SU-DHL-6 (cell line): ENCODE results near the gene LRRC49.

Experiments used
- H2AFZ ChIP-seq: fragments of 200-600 bp; sonication (generic); 2 replicates; pipeline ENCODE4 v1.6.1; 2014; ENCODE audit warnings: low read depth, mild to moderate bottlenecking, moderate library complexity, mixed read lengths, antibody characterized with exemption, low read length; ENCODE audit not compliant: severe bottlenecking
- H3F3A ChIP-seq: fragments of 200-600 bp; shearing (Covaris generic); 2 replicates; pipeline ENCODE4 v1.6.0; 2016; ENCODE audit warnings: antibody characterized with exemption, mild to moderate bottlenecking; ENCODE audit not compliant: insufficient read depth
- H3K27ac ChIP-seq: fragments of 200-600 bp; sonication (generic); 2 replicates; pipeline ENCODE4 v1.5.1; 2016; ENCODE audit warnings: low read depth, mild to moderate bottlenecking, low read length, moderate library complexity, mixed read lengths
- H3K27me3 ChIP-seq: fragments of 200-600 bp; sonication (generic), shearing (Covaris generic); 2 replicates; pipeline ENCODE4 v1.6.0; 2014; ENCODE audit warnings: mild to moderate bottlenecking, low read length
- H3K36me3 ChIP-seq: fragments of 200-600 bp; sonication (generic); 2 replicates; pipeline ENCODE4 v1.6.1; 2014; ENCODE audit warnings: mild to moderate bottlenecking, low read length, mixed read lengths
- H3K4me2 ChIP-seq: fragments of 300-600, 200-600 bp; shearing (Covaris generic), sonication (generic); 2 replicates; pipeline ENCODE4 v1.6.0; 2014; ENCODE audit warnings: low read length, low read depth, mild to moderate bottlenecking; ENCODE audit not compliant: poor library complexity, severe bottlenecking
- H3K4me3 ChIP-seq: fragments of 200-600 bp; sonication (generic); 2 replicates; pipeline ENCODE4 v1.5.1; 2014; ENCODE audit warnings: antibody characterized with exemption, low read length, mild to moderate bottlenecking, mixed read lengths; ENCODE audit not compliant: insufficient read depth, poor library complexity, severe bottlenecking
- H3K79me2 ChIP-seq: fragments of 200-600 bp; sonication (generic); 2 replicates; pipeline ENCODE4 v1.6.1; 2014; ENCODE audit warnings: mild to moderate bottlenecking, low read length, moderate library complexity; ENCODE audit not compliant: insufficient read depth
- H3K9ac ChIP-seq: fragments of 200-600 bp; sonication (generic); 2 replicates; pipeline ENCODE4 v1.7.0; 2014; ENCODE audit warnings: mild to moderate bottlenecking, low read length
- H3K9me2 ChIP-seq: fragments of 200-600 bp; sonication (generic); replicated peaks from 2 replicates; pipeline ENCODE4 v1.6.1; 2014; ENCODE audit warnings: low read length; ENCODE audit not compliant: insufficient read depth
- H3K9me3 ChIP-seq: fragments of 200-600 bp; sonication (generic); 2 replicates; pipeline ENCODE4 v1.6.1; 2014; ENCODE audit warnings: low read length, mixed read lengths; ENCODE audit not compliant: insufficient read depth
- H4K20me1 ChIP-seq: fragments of 200-600 bp; sonication (generic); 2 replicates; pipeline ENCODE4 v1.6.1; 2014; ENCODE audit warnings: low read depth, mild to moderate bottlenecking, antibody characterized with exemption, low read length, moderate library complexity, mixed read lengths
- EZH2phosphoT487 ChIP-seq: fragments of 200-600 bp; sonication (generic), shearing (Covaris generic); conservative IDR thresholded peaks from 2 replicates; pipeline ENCODE4 v1.6.1; 2018; ENCODE audit warnings: mild to moderate bottlenecking, antibody characterized with exemption, low read length, moderate library complexity, mixed read lengths
- TF ChIP-seq, protein P1 (sequence below): fragments of 200-600 bp; sonication (generic); IDR thresholded peaks from one replicate; pipeline ENCODE4 v1.5.1; 2017; ENCODE audit warnings: antibody characterized with exemption, mild to moderate bottlenecking, low read length, moderate library complexity; ENCODE audit not compliant: insufficient read depth, poor library complexity, severe bottlenecking

Gene LRRC49

DNA sequence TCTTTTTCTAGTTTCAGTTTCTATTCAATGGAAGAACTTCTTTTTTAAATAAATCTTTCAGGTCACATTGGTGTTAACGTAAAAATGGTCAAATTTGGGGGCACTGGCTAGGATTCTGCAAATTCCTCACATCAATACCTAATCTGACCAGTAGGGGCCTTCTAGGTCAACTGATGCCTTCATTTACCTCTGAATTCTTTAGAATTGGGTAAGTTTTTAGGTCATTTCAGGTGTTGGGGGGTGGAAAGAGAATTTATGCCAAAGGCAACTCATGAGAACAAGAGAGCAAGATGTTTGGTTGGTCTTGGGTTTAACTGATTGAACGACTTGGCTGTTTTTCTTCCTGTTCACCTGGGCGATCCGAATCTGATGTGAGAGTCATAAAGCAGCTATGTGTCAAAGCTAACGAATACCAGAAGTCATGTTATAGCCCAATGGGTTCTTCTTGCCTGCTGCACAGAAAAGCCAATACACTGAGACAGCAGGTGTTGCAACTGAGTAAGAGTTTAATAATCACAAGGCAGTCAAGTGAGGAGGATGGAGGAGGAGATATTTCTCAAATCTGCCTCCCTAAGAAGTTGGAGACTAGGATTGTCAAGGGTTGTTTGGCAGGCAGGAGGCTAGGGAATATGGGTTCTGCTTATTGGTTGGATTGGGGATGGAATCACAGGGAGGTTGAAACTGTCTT lies 15.3 kb downstream of the LRRC49 start:
- Histone ChIP-seq H4K20me1 (no peaks in the 10 kb centered on the region), H3K79me2 (no peaks in the 10 kb centered on the region), H3K27me3 (no peaks in the 10 kb centered on the region), H3K9me3 (peaks cover 11% of the 10 kb centered on the region; the same call in 1 of the 2 replicates), H3K36me3 (no peaks in the 10 kb centered on the region), H3K27ac (no peak overlapping the region), H3K4me3 (no peak overlapping the region), H3F3A (no peaks in the 10 kb centered on the region), H3K4me2 (no peak overlapping the region), H3K9me2 (no peaks in the 10 kb centered on the region), H2AFZ (no peak overlapping the region), H3K9ac (no peak overlapping the region)
- TF ChIP-seq, protein P1, sequence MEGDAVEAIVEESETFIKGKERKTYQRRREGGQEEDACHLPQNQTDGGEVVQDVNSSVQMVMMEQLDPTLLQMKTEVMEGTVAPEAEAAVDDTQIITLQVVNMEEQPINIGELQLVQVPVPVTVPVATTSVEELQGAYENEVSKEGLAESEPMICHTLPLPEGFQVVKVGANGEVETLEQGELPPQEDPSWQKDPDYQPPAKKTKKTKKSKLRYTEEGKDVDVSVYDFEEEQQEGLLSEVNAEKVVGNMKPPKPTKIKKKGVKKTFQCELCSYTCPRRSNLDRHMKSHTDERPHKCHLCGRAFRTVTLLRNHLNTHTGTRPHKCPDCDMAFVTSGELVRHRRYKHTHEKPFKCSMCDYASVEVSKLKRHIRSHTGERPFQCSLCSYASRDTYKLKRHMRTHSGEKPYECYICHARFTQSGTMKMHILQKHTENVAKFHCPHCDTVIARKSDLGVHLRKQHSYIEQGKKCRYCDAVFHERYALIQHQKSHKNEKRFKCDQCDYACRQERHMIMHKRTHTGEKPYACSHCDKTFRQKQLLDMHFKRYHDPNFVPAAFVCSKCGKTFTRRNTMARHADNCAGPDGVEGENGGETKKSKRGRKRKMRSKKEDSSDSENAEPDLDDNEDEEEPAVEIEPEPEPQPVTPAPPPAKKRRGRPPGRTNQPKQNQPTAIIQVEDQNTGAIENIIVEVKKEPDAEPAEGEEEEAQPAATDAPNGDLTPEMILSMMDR, result no peak
- no peak for TF ChIP-seq EZH2phosphoT487

DNA sequence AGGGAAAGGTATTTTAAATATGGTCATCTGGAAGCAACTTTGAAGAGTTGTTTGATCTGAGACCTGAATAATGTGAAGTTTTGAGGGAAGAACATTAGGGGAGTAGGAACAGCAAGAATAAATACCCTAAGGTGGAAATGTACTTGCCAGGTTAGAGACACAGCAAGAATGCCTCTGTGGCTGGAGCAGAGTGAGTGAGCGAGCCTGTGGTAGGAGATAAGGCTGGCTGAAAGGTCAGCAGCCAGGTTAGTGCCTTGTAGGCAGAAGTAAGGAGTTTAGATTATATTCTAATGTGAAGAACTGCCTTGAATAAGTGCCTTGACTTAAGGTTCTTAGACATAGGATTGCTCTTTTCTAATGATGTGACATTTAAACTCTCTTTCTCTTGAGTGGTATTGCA lies 18.3 kb downstream of the LRRC49 start:
- peaks cover 11% of the 10 kb centered on the region; the same call in 1 of the 2 replicates for H3K9me3 ChIP-seq
- H2AFZ ChIP-seq, result no peak overlapping the region
- H4K20me1 ChIP-seq, result no peaks in the 10 kb centered on the region
- H3K9ac ChIP-seq, result no peak overlapping the region
- H3K27ac ChIP-seq, result no peak overlapping the region
- H3F3A ChIP-seq, result no peaks in the 10 kb centered on the region
- H3K79me2 ChIP-seq, result no peaks in the 10 kb centered on the region
- no peaks in the 10 kb centered on the region for H3K36me3 ChIP-seq
- H3K27me3 ChIP-seq, result no peaks in the 10 kb centered on the region
- H3K4me3 ChIP-seq, result no peak overlapping the region
- no peak for TF ChIP-seq EZH2phosphoT487
- TF ChIP-seq, protein P1, result no peak
- H3K4me2 ChIP-seq, result no peak overlapping the region
- H3K9me2 ChIP-seq, result no peaks in the 10 kb centered on the region

DNA sequence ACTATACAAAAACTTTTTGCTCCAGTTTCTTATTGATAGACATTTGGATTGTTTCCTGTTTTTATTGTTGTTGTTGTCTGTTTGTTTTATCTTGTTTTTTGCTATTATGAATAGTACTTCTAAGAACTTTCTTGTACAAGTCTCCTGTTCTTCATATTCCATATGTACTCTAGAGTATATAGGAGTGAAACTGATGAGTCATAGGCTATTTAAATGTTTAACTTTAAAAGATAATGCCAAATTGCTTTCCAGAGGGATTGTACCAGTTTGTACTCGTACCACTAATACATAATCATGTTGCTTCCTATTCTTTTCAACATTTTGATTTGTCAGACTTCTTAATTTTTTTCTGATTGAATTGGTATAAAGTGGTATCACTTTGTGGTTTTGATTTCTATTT lies 19.6 kb downstream of the LRRC49 start:
- Histone ChIP-seq H4K20me1 (no peaks in the 10 kb centered on the region), H3K4me3 (no peak overlapping the region), H3K27me3 (no peaks in the 10 kb centered on the region), H3K36me3 (no peaks in the 10 kb centered on the region), H2AFZ (no peak overlapping the region), H3K9ac (no peak overlapping the region), H3F3A (no peaks in the 10 kb centered on the region), H3K4me2 (no peak overlapping the region), H3K27ac (no peak overlapping the region), H3K9me3 (peaks cover 11% of the 10 kb centered on the region; the same call in 1 of the 2 replicates), H3K9me2 (no peaks in the 10 kb centered on the region), H3K79me2 (no peaks in the 10 kb centered on the region)
- TF ChIP-seq, protein P1, result no peak
- no peak for TF ChIP-seq EZH2phosphoT487
